T-helper 2 cell treated with Interferon-gamma antibody and Interleukin-4, amounts not matched to agents 5 μg/mL and 100 μg/mL, for 36 hours (primary cell): ENCODE data around the gene AXDND1.
"Not testable (repeated sequence)": the region's sequence is repeated elsewhere in the genome, so short reads cannot be mapped to it uniquely, and the experiment has no call there.

Experiments
- DNase-seq: peaks from one replicate; pipeline ENCODE4 v3.0.0; 2021; ENCODE audit warnings: low spot score
- H3K27ac Mint-ChIP-seq: one replicate; pipeline ENCODE4 v1.8.0; 2021; ENCODE audit warnings: mild to moderate bottlenecking, mixed read lengths
- H3K27me3 Mint-ChIP-seq: one replicate; pipeline ENCODE4 v1.8.0; 2021; ENCODE audit warnings: low read depth, mixed read lengths
- H3K36me3 Mint-ChIP-seq: one replicate; pipeline ENCODE4 v1.8.0; 2021; ENCODE audit warnings: low read depth, mixed read lengths
- H3K4me1 Mint-ChIP-seq: one replicate; pipeline ENCODE4 v1.8.0; 2021; ENCODE audit warnings: low read depth, mixed read lengths
- H3K4me3 Mint-ChIP-seq: one replicate; pipeline ENCODE4 v1.8.0; 2022; ENCODE audit warnings: mild to moderate bottlenecking, moderate library complexity, mixed read lengths
- H3K9me3 Mint-ChIP-seq: one replicate; pipeline ENCODE4 v1.8.0; 2021; ENCODE audit warnings: mixed read lengths

The AXDND1 gene

GRCh38 chr1:179393721-179394120 is 27.9 kb downstream of the AXDND1 start:
- Mint-ChIP-seq H3K36me3 (no peaks in the 10 kb centered on the region), H3K27me3 (no peaks in the 10 kb centered on the region), H3K4me1 (no peaks in the 10 kb centered on the region), H3K9me3 (peaks cover 22% of the 10 kb centered on the region), H3K27ac (no peak overlapping the region), H3K4me3 (no peak overlapping the region)
- DNase-seq: no peak

GRCh38 chr1:179399399-179399798 is 33.6 kb downstream of the AXDND1 start:
- not testable (repeated sequence) for DNase-seq, H3K9me3 Mint-ChIP-seq, H3K36me3 Mint-ChIP-seq, H3K4me3 Mint-ChIP-seq, H3K27me3 Mint-ChIP-seq, H3K4me1 Mint-ChIP-seq, H3K27ac Mint-ChIP-seq

GRCh38 chr1:179417760-179418159 is 52.0 kb downstream of the AXDND1 start:
- not testable (repeated sequence) for H3K36me3 Mint-ChIP-seq, DNase-seq, H3K4me3 Mint-ChIP-seq, H3K27ac Mint-ChIP-seq, H3K27me3 Mint-ChIP-seq, H3K9me3 Mint-ChIP-seq, H3K4me1 Mint-ChIP-seq

- H3K36me3 Mint-ChIP-seq, DNase-seq, H3K4me3 Mint-ChIP-seq, H3K9me3 Mint-ChIP-seq, H3K27ac Mint-ChIP-seq, H3K4me1 Mint-ChIP-seq, H3K27me3 Mint-ChIP-seq: not testable (repeated sequence)
These were observed 52.9 kb downstream of the AXDND1 start for GRCh38 chr1:179418706-179419105.

GRCh38 chr1:179424610-179425009 is 58.8 kb downstream of the AXDND1 start:
- Mint-ChIP-seq H3K9me3 (peaks cover 15% of the 10 kb centered on the region), H3K4me3 (no peak overlapping the region), H3K27ac (no peak overlapping the region), H3K27me3 (no peaks in the 10 kb centered on the region), H3K36me3 (no peaks in the 10 kb centered on the region), H3K4me1 (no peaks in the 10 kb centered on the region)
- no peak for DNase-seq

- no peaks in the 10 kb centered on the region for H3K4me1 Mint-ChIP-seq
- no peak overlapping the region for H3K27ac Mint-ChIP-seq
- peaks cover 15% of the 10 kb centered on the region for H3K9me3 Mint-ChIP-seq
- no peaks in the 10 kb centered on the region for H3K36me3 Mint-ChIP-seq
- no peak overlapping the region for H3K4me3 Mint-ChIP-seq
- DNase-seq: no peak
- H3K27me3 Mint-ChIP-seq: no peaks in the 10 kb centered on the region
These were observed 59.4 kb downstream of the AXDND1 start for GRCh38 chr1:179425186-179425585.

GRCh38 chr1:179437171-179437570 is 71.4 kb downstream of the AXDND1 start:
- H3K36me3 Mint-ChIP-seq: no peaks in the 10 kb centered on the region
- no peak for DNase-seq
- H3K4me3 Mint-ChIP-seq: no peak overlapping the region
- H3K27me3 Mint-ChIP-seq: no peaks in the 10 kb centered on the region
- H3K9me3 Mint-ChIP-seq: no peaks in the 10 kb centered on the region
- no peak overlapping the region for H3K27ac Mint-ChIP-seq
- no peaks in the 10 kb centered on the region for H3K4me1 Mint-ChIP-seq

- not testable (repeated sequence) for H3K27me3 Mint-ChIP-seq, H3K36me3 Mint-ChIP-seq, H3K4me1 Mint-ChIP-seq, H3K4me3 Mint-ChIP-seq, H3K9me3 Mint-ChIP-seq, DNase-seq, H3K27ac Mint-ChIP-seq
These were observed 73.9 kb downstream of the AXDND1 start for GRCh38 chr1:179439646-179440045.

- H3K36me3 Mint-ChIP-seq, DNase-seq, H3K4me3 Mint-ChIP-seq, H3K4me1 Mint-ChIP-seq, H3K9me3 Mint-ChIP-seq, H3K27me3 Mint-ChIP-seq, H3K27ac Mint-ChIP-seq: not testable (repeated sequence)
These were observed 74.5 kb downstream of the AXDND1 start for GRCh38 chr1:179440301-179440700.

GRCh38 chr1:179440971-179441370 is 75.2 kb downstream of the AXDND1 start:
- peaks cover 3% of the 10 kb centered on the region for H3K27me3 Mint-ChIP-seq
- no peak for DNase-seq
- H3K4me3 Mint-ChIP-seq: no peak overlapping the region
- H3K36me3 Mint-ChIP-seq: no peaks in the 10 kb centered on the region
- H3K4me1 Mint-ChIP-seq: no peaks in the 10 kb centered on the region
- no peak overlapping the region for H3K27ac Mint-ChIP-seq
- no peaks in the 10 kb centered on the region for H3K9me3 Mint-ChIP-seq

- Mint-ChIP-seq H3K9me3 (no peaks in the 10 kb centered on the region), H3K4me1 (no peaks in the 10 kb centered on the region), H3K27ac (no peak overlapping the region), H3K27me3 (peaks cover 4% of the 10 kb centered on the region), H3K36me3 (no peaks in the 10 kb centered on the region), H3K4me3 (no peak overlapping the region)
- DNase-seq: no peak
These were observed 75.7 kb downstream of the AXDND1 start for GRCh38 chr1:179441501-179441900.

GRCh38 chr1:179442846-179443245 is 77.1 kb downstream of the AXDND1 start:
- DNase-seq, H3K36me3 Mint-ChIP-seq, H3K27me3 Mint-ChIP-seq, H3K4me3 Mint-ChIP-seq, H3K27ac Mint-ChIP-seq, H3K9me3 Mint-ChIP-seq, H3K4me1 Mint-ChIP-seq: not testable (repeated sequence)

- no peak overlapping the region for H3K27ac Mint-ChIP-seq
- H3K36me3 Mint-ChIP-seq: no peaks in the 10 kb centered on the region
- DNase-seq: no peak
- H3K9me3 Mint-ChIP-seq: no peaks in the 10 kb centered on the region
- no peak overlapping the region for H3K4me3 Mint-ChIP-seq
- no peaks in the 10 kb centered on the region for H3K4me1 Mint-ChIP-seq
- H3K27me3 Mint-ChIP-seq: peaks cover 4% of the 10 kb centered on the region
These were observed 79.8 kb downstream of the AXDND1 start for GRCh38 chr1:179445593-179445992.

GRCh38 chr1:179447489-179447888 is 81.7 kb downstream of the AXDND1 start:
- Mint-ChIP-seq H3K36me3 (no peaks in the 10 kb centered on the region), H3K27me3 (peaks cover 4% of the 10 kb centered on the region), H3K4me3 (no peak overlapping the region), H3K27ac (no peak overlapping the region), H3K9me3 (no peaks in the 10 kb centered on the region), H3K4me1 (no peaks in the 10 kb centered on the region)
- no peak for DNase-seq

- no peaks in the 10 kb centered on the region for H3K9me3 Mint-ChIP-seq
- no peak overlapping the region for H3K4me3 Mint-ChIP-seq
- no peaks in the 10 kb centered on the region for H3K4me1 Mint-ChIP-seq
- no peak for DNase-seq
- no peaks in the 10 kb centered on the region for H3K36me3 Mint-ChIP-seq
- peaks cover 4% of the 10 kb centered on the region for H3K27me3 Mint-ChIP-seq
- H3K27ac Mint-ChIP-seq: no peak overlapping the region
These were observed 82.8 kb downstream of the AXDND1 start for GRCh38 chr1:179448437-179449149.
